Gastrocnemius medialis (tissue), 4 donors: ENCODE data around the gene PRDM16.

Source experiments
- CTCF ChIP-seq, 5 experiments: fragments of 450-650 bp in 3 of 5; fragments of 200-600 bp in 2 of 5; sonication (generic) in 2 of 5; IDR thresholded peaks in 4 of 5; conservative IDR thresholded peaks in 1 of 5; 1 replicate in 4 of 5; 2 replicates in 1 of 5; pipeline ENCODE4 v1.5.1; 2016 to 2019; ENCODE audit warnings: antibody characterized with exemption in 5 of 5, mild to moderate bottlenecking in 3 of 5, moderate library complexity in 3 of 5
- POLR2A ChIP-seq, 2 donors: fragments of 450-650 bp; IDR thresholded peaks; one replicate each; pipeline ENCODE4 v1.6.1; 2017; ENCODE audit warnings: antibody characterized with exemption in 2 of 2, mild to moderate bottlenecking in 2 of 2, moderate library complexity in 2 of 2

GRCh38 chr1:3473381-3473844, 404.4 kb downstream of the PRDM16 start:
- no peak for TF ChIP-seq CTCF (IDR thresholded peaks at IDR 0.05 in 4 of 5, conservative IDR thresholded peaks at IDR 0.05 in 1 of 5)
- no peak for TF ChIP-seq POLR2A (IDR thresholded peaks at IDR 0.05)
